HepG2 (cell line): Measurements from ENCODE around the gene RSBN1L. TPM values are rescaled to one million over a fixed set of nuclear protein-coding genes. Genes with fewer than 3 reads are reported as not detected.

ENCODE experiments used
- ATAC-seq: fragments of 200-7000 bp; cut with Tn5 transposase; 3 replicates; pipeline ENCODE4 v1.9.1; 2020; ENCODE audit warnings: mild to moderate bottlenecking, moderate library complexity
- BruUV-seq: library from RNA; stranded (reverse); fragments of 400-500 nt; replicated peaks from 2 replicates; lab custom pipeline; 2021; lab: Mats Ljungman, UMichigan
- CTCF ChIA-PET: fragments of 300-600 bp; formaldehyde crosslinking; extraction: SDS; loops from one replicate; lab custom pipeline; 2021; ENCODE audit warnings: low total read pairs, inconsistent platforms, low intra/inter-chr PET ratio; lab: Yijun Ruan, JAX
- POLR2A ChIA-PET: fragments of 350-600 bp; sonication (Branson Sonifier 250); formaldehyde crosslinking; loops from one replicate; lab custom pipeline; 2020; ENCODE audit warnings: antibody characterized with exemption, inconsistent platforms; lab: Yijun Ruan, JAX
- DNase-seq: peaks from one replicate; pipeline ENCODE4 v3.0.0-alpha.2; 2015; ENCODE audit warnings: low spot score
- FAIRE-seq: peaks from 3 replicates; lab custom pipeline; 2011; peaks lifted over from hg19 to GRCh38; lab: Jason Lieb, UNC
- H2AFZ ChIP-seq: one replicate; pipeline ENCODE4 v1.6.1; 2011; ENCODE audit warnings: low read length, inconsistent platforms
- H3K27ac ChIP-seq: fragments of 300-600 bp; 3 replicates; pipeline ENCODE4 v1.8.0; 2011; ENCODE audit warnings: mixed run types, mild to moderate bottlenecking, mixed read lengths, low read length, inconsistent platforms; ENCODE audit not compliant: insufficient read depth; ENCODE audit errors: extremely low read length
- H3K27me3 ChIP-seq, 2 experiments: fragments of 200-600 bp in 1 of 2; 2 replicates in 1 of 2; 3 replicates in 1 of 2; pipeline versions ENCODE4 v1.6.0 to v1.8.0; 2011; ENCODE audit warnings: low read length in 2 of 2, mild to moderate bottlenecking in 2 of 2, moderate library complexity in 2 of 2, inconsistent platforms in 1 of 2; ENCODE audit not compliant: insufficient read depth in 2 of 2, control insufficient read depth in 1 of 2
- H3K36me3 ChIP-seq, 2 experiments: fragments of 200-600 bp in 1 of 2; replicated peaks in 1 of 2; 2 replicates in 1 of 2; 3 replicates in 1 of 2; pipeline versions ENCODE4 v1.5.1 to v1.8.0; 2011; ENCODE audit warnings: low read length in 2 of 2, inconsistent platforms in 1 of 2; ENCODE audit not compliant: insufficient read depth in 2 of 2, control insufficient read depth in 1 of 2
- H3K4me1 ChIP-seq: 2 replicates; pipeline ENCODE4 v1.5.1; 2012; ENCODE audit warnings: low read length, inconsistent platforms; ENCODE audit not compliant: insufficient read depth
- H3K4me2 ChIP-seq: 2 replicates; pipeline ENCODE4 v1.6.0; 2011; ENCODE audit warnings: low read depth, low read length, inconsistent platforms
- H3K4me3 ChIP-seq, 3 experiments: fragments of 200-600 bp in 1 of 3; sonication (generic), shearing (Covaris generic) in 1 of 3; replicated peaks in 1 of 3; 2 replicates each; pipeline ENCODE4 v1.5.1; 2011 to 2016; ENCODE audit warnings: low read length in 3 of 3, inconsistent platforms in 2 of 3, low read depth in 2 of 3, mild to moderate bottlenecking in 2 of 3, control low read depth in 1 of 3, mixed read lengths in 1 of 3; ENCODE audit not compliant: insufficient read depth in 1 of 3
- H3K79me2 ChIP-seq: one replicate; pipeline ENCODE4 v1.6.1; 2011; ENCODE audit warnings: low read length, inconsistent platforms; ENCODE audit not compliant: insufficient read depth
- H3K9ac ChIP-seq: 2 replicates; pipeline ENCODE4 v1.6.0; 2011; ENCODE audit warnings: mild to moderate bottlenecking, low read depth, low read length, inconsistent platforms; ENCODE audit not compliant: insufficient read depth
- H3K9me3 ChIP-seq: 2 replicates; pipeline ENCODE4 v1.5.1; 2012; ENCODE audit warnings: mild to moderate bottlenecking, low read length
- H4K20me1 ChIP-seq: 2 replicates; pipeline ENCODE4 v1.6.0; 2011; ENCODE audit warnings: inconsistent platforms, mild to moderate bottlenecking, low read length, moderate library complexity; ENCODE audit not compliant: insufficient read depth
- ARID4A ChIP-seq: sonication (generic); formaldehyde crosslinking; IDR thresholded peaks from 2 replicates; pipeline ENCODE4 v1.5.0; 2020; ENCODE audit warnings: mild to moderate bottlenecking, missing genetic modification reagents, borderline replicate concordance
- ATF6 ChIP-seq: sonication (generic); formaldehyde crosslinking; conservative IDR thresholded peaks from 2 replicates; pipeline ENCODE4 v1.4.0; 2020; ENCODE audit warnings: missing genetic modification reagents
- CCAR2 ChIP-seq: fragments of 200-400 bp; formaldehyde crosslinking; optimal IDR thresholded peaks from 2 replicates; pipeline ENCODE3; 2018; ENCODE audit warnings: low read depth, mild to moderate bottlenecking, low read length, moderate library complexity
- CHCHD3 ChIP-seq: sonication (generic); formaldehyde crosslinking; IDR thresholded peaks from 2 replicates; pipeline ENCODE4 v1.8.0; 2022; ENCODE audit warnings: mild to moderate bottlenecking, missing genetic modification reagents, moderate library complexity
- FUBP1 ChIP-seq: sonication (generic); formaldehyde crosslinking; IDR thresholded peaks from 2 replicates; pipeline ENCODE4 v1.5.1; 2020; ENCODE audit warnings: missing genetic modification reagents, mild to moderate bottlenecking, borderline replicate concordance
- MIER2 ChIP-seq: IDR thresholded peaks from 2 replicates; pipeline ENCODE4 v1.6.1; 2016; ENCODE audit warnings: missing biosample characterization, missing genetic modification reagents
- SMAD1 ChIP-seq: sonication (generic); formaldehyde crosslinking; IDR thresholded peaks from 2 replicates; pipeline ENCODE4 v1.4.0; 2020; ENCODE audit warnings: missing genetic modification reagents, low read depth, mild to moderate bottlenecking, borderline replicate concordance
- ZFAT ChIP-seq: sonication (generic); formaldehyde crosslinking; conservative IDR thresholded peaks from 2 replicates; pipeline ENCODE4 v1.8.1; 2023; ENCODE audit warnings: missing genetic modification reagents, inconsistent platforms
- ZNF605 ChIP-seq: sonication (generic); formaldehyde crosslinking; IDR thresholded peaks from 2 replicates; pipeline ENCODE4 v1.8.0; 2022; ENCODE audit warnings: mild to moderate bottlenecking, missing genetic modification reagents
- ZNF672 ChIP-seq: sonication (generic); formaldehyde crosslinking; IDR thresholded peaks from 2 replicates; pipeline ENCODE4 v1.8.1; 2022; ENCODE audit warnings: missing genetic modification reagents
- WGBS: methylation state at CpG from one replicate; pipeline ENCODE4 v1.1.6; 2017; ENCODE audit warnings: low lambda C conversion rate; 5-methylcytosine and 5-hydroxymethylcytosine counted together
- in situ Hi-C: cut with HindIII; loops from 2 replicates; pipeline ENCODE4 v1.10.0; 2017; ENCODE audit warnings: low pct_unique_long_range_greater_than_20kb; ENCODE audit not compliant: extremely low pct_ligation_motif_present
- intact Hi-C: fragments of 100-400 bp; cut with micrococcal nuclease; formaldehyde crosslinking; loops from one replicate; pipeline ENCODE4 v1.10.0; 2022; ENCODE audit not compliant: unreplicated experiment
- polyA plus RNA-seq, 8 experiments: library from polyadenylated mRNA; depleted of rRNA in 3 of 8; stranded (reverse) in 7 of 8; unstranded in 1 of 8; fragments of >200 nt; fragmentation: Illumina TruSeq in 4 of 8; extraction: Trizol in 4 of 8; gene quantifications; 2 replicates each; pipeline versions ENCODE4 v1.2.1 to v1.2.3, GENCODE V29; 2011 to 2016; ENCODE audit warnings: low read depth in 4 of 8, missing spikeins in 1 of 8, mixed read lengths in 1 of 8; ENCODE audit not compliant: insufficient read depth in 1 of 8
- total RNA-seq, 5 experiments: library from RNA; depleted of rRNA; stranded (reverse); fragments of >200 nt; fragmentation: Illumina TruSeq; extraction: Trizol; gene quantifications; 2 replicates each; pipeline ENCODE4 v1.2.3, GENCODE V29; 2016; ENCODE audit warnings: low read depth in 1 of 5

The RSBN1L gene
- total and polyA plus RNA-seq, 2 of the 13 experiments (the other 11 are each of a cell fraction or from before 2014, with no cell fraction given): 7.7 to 21.3 TPM

DNA sequence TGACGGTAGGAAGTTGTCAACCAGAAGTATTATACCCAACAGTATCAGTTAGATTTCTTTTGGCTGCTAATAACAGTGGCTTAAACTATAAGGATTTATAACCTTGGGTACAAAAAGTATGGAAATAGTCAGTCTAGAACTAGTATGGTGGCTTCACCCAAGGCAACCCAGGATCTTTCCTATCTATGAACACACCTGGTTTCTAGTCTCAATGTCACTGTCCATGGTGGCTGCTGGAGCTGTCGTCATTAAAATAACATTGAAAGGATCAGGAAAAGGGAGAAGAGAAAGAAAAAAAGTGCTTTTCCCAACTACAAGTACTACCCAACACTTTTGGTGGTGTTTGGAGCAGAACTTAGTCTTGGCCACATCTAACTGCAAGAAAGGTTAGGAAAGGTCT is 130.0 kb downstream of the RSBN1L start (continued):
- TF ChIP-seq MIER2 (CRISPR knock-in tag) (0 out of 2 replicates have a peak, but pooled peaks have one; percentile 44), SMAD1 (CRISPR knock-in tag) (no peak)

GRCh38 chr7:77827999-77828398 is 131.7 kb downstream of the RSBN1L start:
- Histone ChIP-seq H3K9me3 (no peaks in the 10 kb centered on the region), H3K9ac (no peak overlapping the region), H3K4me1 (no peaks in the 10 kb centered on the region), H3K36me3 (no peaks in the 10 kb centered on the region)
- ATAC-seq: no peak
- in situ Hi-C loops: no loop called here
- 76% methylated on average over 2 of the region's 2 CpGs for WGBS
- TF ChIP-seq ARID4A (no peak), FUBP1 (CRISPR knock-in tag) (no peak), ZFAT (CRISPR knock-in tag) (no peak), ZNF605 (CRISPR knock-in tag) (no peak), ZNF672 (CRISPR knock-in tag) (no peak), CHCHD3 (CRISPR knock-in tag) (no peak), ATF6 (no peak), CCAR2 (no peak)
- TF ChIP-seq, all 625 proteins: peak for 0
- CTCF ChIA-PET: no interaction called here
- no peaks in the 10 kb centered on the region for H4K20me1 ChIP-seq
- H3K4me3 ChIP-seq: no peak overlapping the region
- H2AFZ ChIP-seq: no peak overlapping the region
- FAIRE-seq: no peak
- no TSS peak for BruUV-seq
- H3K27ac ChIP-seq: no peak overlapping the region
- no peak for DNase-seq
- H3K27me3 ChIP-seq: no peaks in the 10 kb centered on the region
- no peak overlapping the region for H3K4me2 ChIP-seq
- H3K79me2 ChIP-seq: no peaks in the 10 kb centered on the region
- POLR2A ChIA-PET: interaction anchor here (0.5 kb wide), 1 partner anchor 35 kb away, joined by 3 read pairs; no protein-coding TSS in a partner anchor
- intact Hi-C loops: no loop called here
